Left kidney (tissue), 2 donors: ENCODE data around the gene TRNT1. TPM values are rescaled to one million over a fixed set of nuclear protein-coding genes. Genes with fewer than 3 reads are reported as not detected.

Experiments used
- DNase-seq: peaks from one replicate; pipeline ENCODE4 v3.0.0-alpha.2; 2013
- polyA plus RNA-seq: library from polyadenylated mRNA; unstranded; fragments of 120-200 nt; gene quantifications from one replicate; pipeline ENCODE4 v1.2.1, GENCODE V29; 2013; ENCODE audit not compliant: insufficient read length

TRNT1 gene
- polyA plus RNA-seq, 1 donor = 48.9 TPM

GRCh38 chr3:3110299-3110630, 16.5 kb upstream of the TRNT1 start, which contains the start of gene IL5RA:
Gene IL5RA (minus strand): TSS chr3:3110374. CDS start chr3:3104984, 5,390 bp downstream.
- DNase-seq = peak; percentile 60

GRCh38 chr3:3110749-3111361, 15.9 kb upstream of the TRNT1 start:
- no peak for DNase-seq

- no peak for DNase-seq
Observed at GRCh38 chr3:3113042-3113709, 13.6 kb upstream of the TRNT1 start.

- DNase-seq = no peak
Observed at GRCh38 chr3:3117651-3118050, 9.1 kb upstream of the TRNT1 start.

GRCh38 chr3:3119393-3119851, 7.3 kb upstream of the TRNT1 start:
- no peak for DNase-seq

GRCh38 chr3:3125977-3126376, 763 bp upstream of the TRNT1 start:
- no peak for DNase-seq

- DNase-seq = no peak
Observed at GRCh38 chr3:3127432-3128010, 781 bp downstream of the TRNT1 start.

- no peak for DNase-seq
Observed at GRCh38 chr3:3129579-3129978, 2.8 kb downstream of the TRNT1 start.

- DNase-seq = no peak
Observed at GRCh38 chr3:3133500-3133899, 6.8 kb downstream of the TRNT1 start.

- no peak for DNase-seq
Observed at GRCh38 chr3:3134750-3135448, 8.2 kb downstream of the TRNT1 start.

GRCh38 chr3:3137526-3137925, 10.8 kb downstream of the TRNT1 start:
- DNase-seq = no peak

- DNase-seq = no peak
Observed at GRCh38 chr3:3141939-3142338, 15.2 kb downstream of the TRNT1 start.

- DNase-seq = no peak
Observed at GRCh38 chr3:3145831-3146230, 19.1 kb downstream of the TRNT1 start.

- DNase-seq = no peak
Observed at GRCh38 chr3:3149560-3149959, 22.8 kb downstream of the TRNT1 start.

GRCh38 chr3:3151513-3151912, 24.8 kb downstream of the TRNT1 start:
- DNase-seq = no peak

- no peak for DNase-seq
Observed at GRCh38 chr3:3154879-3155610, 28.3 kb downstream of the TRNT1 start.

- DNase-seq = no peak
Observed at GRCh38 chr3:3157484-3157883, 30.7 kb downstream of the TRNT1 start.

- no peak for DNase-seq
Observed at GRCh38 chr3:3160826-3161225, 34.1 kb downstream of the TRNT1 start.

- no peak for DNase-seq
Observed at GRCh38 chr3:3165241-3165640, 38.5 kb downstream of the TRNT1 start.

GRCh38 chr3:3165650-3166049, 38.9 kb downstream of the TRNT1 start:
- no peak for DNase-seq

GRCh38 chr3:3170998-3171397, 44.3 kb downstream of the TRNT1 start:
- peak; percentile 21 for DNase-seq

- no peak for DNase-seq
Observed at GRCh38 chr3:3172627-3173026, 45.9 kb downstream of the TRNT1 start.
